Astrocyte (in vitro differentiated cells and primary cell): ENCODE data around the gene TDRKH.

Experiments used
- CTCF ChIP-seq: IDR thresholded peaks from 2 replicates; pipeline ENCODE4 v1.5.1; 2011; ENCODE audit warnings: low read depth, mild to moderate bottlenecking, inconsistent platforms, low read length, moderate library complexity; ENCODE audit not compliant: insufficient read depth
- EZH2 ChIP-seq: IDR thresholded peaks from 2 replicates; pipeline ENCODE4 v1.6.1; 2012; ENCODE audit warnings: mild to moderate bottlenecking, low read length, inconsistent platforms; ENCODE audit not compliant: insufficient read depth

DNA sequence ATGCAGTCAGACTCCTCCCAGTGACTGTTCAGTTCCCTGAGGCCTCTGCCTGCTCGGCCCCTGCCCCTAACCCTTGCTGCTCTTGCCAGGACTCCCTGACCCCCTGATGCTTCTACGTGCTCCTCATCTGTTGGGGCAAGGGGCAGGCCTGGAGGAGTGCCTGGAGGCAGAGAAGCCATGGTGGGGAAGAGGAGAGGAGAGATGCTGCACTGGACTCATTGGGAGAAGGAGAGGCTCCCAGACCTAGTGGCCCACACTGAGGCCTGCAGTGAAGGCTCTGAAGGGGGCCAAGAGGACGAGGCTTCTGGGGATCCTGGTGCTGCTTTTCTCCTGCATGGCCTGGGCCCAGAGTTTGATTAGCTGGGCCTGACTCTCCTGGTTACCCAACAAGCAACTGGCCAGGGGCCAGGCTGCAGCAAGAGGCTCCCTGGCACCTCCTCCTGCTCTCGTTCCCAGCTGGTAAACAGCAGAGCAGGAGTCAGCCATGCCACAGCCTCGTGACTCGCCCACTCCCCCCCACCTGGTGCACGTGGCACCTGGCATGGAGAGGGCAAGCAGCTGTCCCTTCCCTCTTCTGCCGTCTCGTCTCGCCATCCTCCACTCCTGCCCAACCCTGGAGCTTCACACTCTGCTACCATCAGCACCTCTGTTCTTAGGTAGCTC, 42.1 kb upstream of the TDRKH start:
- TF ChIP-seq CTCF (no peak), EZH2 (no peak)
